NCI-H146 (cell line): ENCODE results near the gene MKNK2.

ENCODE experiments used
- DNase-seq: peaks from one replicate; lab custom pipeline; 2025; lab: John Stamatoyannopoulos, UW

MKNK2 gene

GRCh38 chr19:2032296-2032941 lies 18.6 kb downstream of the MKNK2 start:
- DNase-seq = peak; percentile 43

GRCh38 chr19:2027361-2027760 lies 23.7 kb downstream of the MKNK2 start:
- DNase-seq = no peak

- no peak for DNase-seq
These were observed 24.3 kb downstream of the MKNK2 start for GRCh38 chr19:2026770-2027169.

GRCh38 chr19:2022289-2022688 lies 28.8 kb downstream of the MKNK2 start:
- no peak for DNase-seq

- no peak for DNase-seq
These were observed 29.4 kb downstream of the MKNK2 start for GRCh38 chr19:2021453-2022140.

- no peak for DNase-seq
These were observed 32.3 kb downstream of the MKNK2 start for GRCh38 chr19:2018752-2019151.

GRCh38 chr19:2016041-2016807 lies 34.8 kb downstream of the MKNK2 start:
- peak; percentile 85 for DNase-seq

- peak; percentile 63 for DNase-seq
These were observed 35.5 kb downstream of the MKNK2 start, which contains the start of gene BTBD2 for GRCh38 chr19:2015608-2015950. Gene BTBD2 (minus strand): TSS chr19:2015714. CDS start chr19:2015703, 11 bp downstream.

- DNase-seq = peak; percentile 19
These were observed 36.1 kb downstream of the MKNK2 start for GRCh38 chr19:2014731-2015607.

GRCh38 chr19:2014131-2014571 lies 36.9 kb downstream of the MKNK2 start:
- DNase-seq = no peak

- no peak for DNase-seq
These were observed 37.4 kb downstream of the MKNK2 start for GRCh38 chr19:2013683-2013961.

- no peak for DNase-seq
These were observed 37.9 kb downstream of the MKNK2 start for GRCh38 chr19:2012941-2013682.

- DNase-seq = no peak
These were observed 39.9 kb downstream of the MKNK2 start for GRCh38 chr19:2011169-2011568.

- DNase-seq = no peak
These were observed 40.8 kb downstream of the MKNK2 start for GRCh38 chr19:2010135-2010668.

GRCh38 chr19:2003874-2004273 lies 47.2 kb downstream of the MKNK2 start:
- DNase-seq = no peak

GRCh38 chr19:1999856-2000515 lies 51.1 kb downstream of the MKNK2 start:
- no peak for DNase-seq

GRCh38 chr19:1998712-1999708 lies 52.0 kb downstream of the MKNK2 start:
- DNase-seq = no peak

- DNase-seq = no peak
These were observed 53.5 kb downstream of the MKNK2 start for GRCh38 chr19:1997353-1998233.
